Ovary (tissue), 9 donors: ENCODE results near the gene LYPD8. TPM values are rescaled to one million over a fixed set of nuclear protein-coding genes. Genes with fewer than 3 reads are reported as not detected.

Source experiments
- DNase-seq, 5 donors: peaks; one replicate each; pipeline ENCODE4 v3.0.0-alpha.2; 2019 to 2020
- H3K27ac ChIP-seq, 2 donors: fragments of 200-600 bp; one replicate each; pipeline versions ENCODE4 v1.5.1 to v1.8.0; 2019 to 2022
- H3K27me3 ChIP-seq: fragments of 200-600 bp; one replicate; pipeline ENCODE4 v1.8.0; 2022
- H3K36me3 ChIP-seq: fragments of 200-600 bp; sonication (generic); one replicate; pipeline ENCODE4 v1.5.1; 2019
- H3K4me1 ChIP-seq: one replicate; pipeline ENCODE4 v1.8.1; 2013; ENCODE audit warnings: mild to moderate bottlenecking, moderate library complexity; ENCODE audit not compliant: insufficient read depth
- H3K4me3 ChIP-seq: fragments of 200-600 bp; sonication (generic); one replicate; pipeline ENCODE4 v1.5.1; 2017
- H3K9me3 ChIP-seq, 2 donors: fragments of 200-600 bp in 1 of 2; sonication (generic) in 1 of 2; one replicate each; pipeline versions ENCODE4 v1.5.1 to v1.8.1; 2013 to 2019; ENCODE audit warnings: mild to moderate bottlenecking in 1 of 2, moderate library complexity in 1 of 2
- CTCF ChIP-seq, 3 donors: fragments of 450-650 bp in 2 of 3; fragments of 200-600 bp in 1 of 3; IDR thresholded peaks; one replicate each; pipeline versions ENCODE4 v1.5.1 to v1.8.0; 2016 to 2022; ENCODE audit warnings: antibody characterized with exemption in 3 of 3, mild to moderate bottlenecking in 1 of 3
- EP300 ChIP-seq: sonication (generic); formaldehyde crosslinking; IDR thresholded peaks from one replicate; pipeline ENCODE4 v1.6.1; 2017; ENCODE audit warnings: antibody characterized with exemption
- POLR2A ChIP-seq: fragments of 450-650 bp; IDR thresholded peaks from one replicate; pipeline ENCODE4 v1.6.1; 2017; ENCODE audit warnings: antibody characterized with exemption, mild to moderate bottlenecking, moderate library complexity
- WGBS, 3 donors: extraction: QIAGEN DNeasy Blood & Tissue Kit in 1 of 3; methylation state at CpG; one replicate each; pipeline versions ENCODE4 v1.1.5 to v1.1.7; 2013 to 2017; 5-methylcytosine and 5-hydroxymethylcytosine counted together
- intact Hi-C, 4 donors: fragments of 100-400 bp; cut with DNase I; formaldehyde crosslinking; loops; one replicate each; pipeline versions ENCODE4 v1.11.0 to v1.15.1; 2022 to 2023
- polyA plus RNA-seq, 2 donors: library from polyadenylated mRNA; stranded (reverse); fragments of 200-250 nt in 1 of 2; fragments of 350-450 nt in 1 of 2; fragmentation: Illumina TruSeq in 1 of 2; extraction: RNeasy Lipid Tissue Mini Kit (QIAGEN cat#74804) in 1 of 2; gene quantifications; one replicate each; pipeline ENCODE4 v1.2.3, GENCODE V29; 2013 to 2014
- total RNA-seq, 7 donors: library from RNA; depleted of rRNA in 2 of 7; stranded (reverse); fragments of >200 nt in 2 of 7; fragmentation: NEBNext Ultra II Directional in 3 of 7; extraction: Animal tissue kit (Norgen Biotek cat#: 25700) in 3 of 7; gene quantifications; one replicate each; pipeline versions ENCODE4 v1.1.0 to v1.2.4, GENCODE V29; 2016 to 2023
- donor health status: DM: no; HTN: no; CAD: no; lungs with moderate emphysema.
- donor health status: DM: no; HTN: no; CAD: no.
- donor health status: Bipolar disorder and iron deficiency.
- donor health status: DM: yes; HTN: yes; CAD: no.
- donor health status: DM: no; HTN: no; CAD: no.
- donor health status: DM: yes; HTN: yes; CAD: no.

The LYPD8 gene
- total and polyA plus RNA-seq, 9 donors, result 0.24 TPM; not detected in 8

GRCh38 chr1:248751142-248751541 is 4.4 kb downstream of the LYPD8 start:
- no peak for DNase-seq
- TF ChIP-seq EP300 (no peak), POLR2A (no peak), CTCF (IDR thresholded peaks at IDR 0.05) (no peak)
- H3K4me3 ChIP-seq, result no peak overlapping the region
- H3K9me3 ChIP-seq, result no peaks in the 10 kb centered on the region
- WGBS, 3 donors, result 47 to 66% (median 57%) methylated on average over 5 of the region's 5 CpGs
- H3K27ac ChIP-seq, result no peak overlapping the region
- intact Hi-C loops, result no loop called here
- H3K36me3 ChIP-seq, result no peaks in the 10 kb centered on the region
- no peaks in the 10 kb centered on the region for H3K27me3 ChIP-seq
- no peaks in the 10 kb centered on the region for H3K4me1 ChIP-seq

DNA sequence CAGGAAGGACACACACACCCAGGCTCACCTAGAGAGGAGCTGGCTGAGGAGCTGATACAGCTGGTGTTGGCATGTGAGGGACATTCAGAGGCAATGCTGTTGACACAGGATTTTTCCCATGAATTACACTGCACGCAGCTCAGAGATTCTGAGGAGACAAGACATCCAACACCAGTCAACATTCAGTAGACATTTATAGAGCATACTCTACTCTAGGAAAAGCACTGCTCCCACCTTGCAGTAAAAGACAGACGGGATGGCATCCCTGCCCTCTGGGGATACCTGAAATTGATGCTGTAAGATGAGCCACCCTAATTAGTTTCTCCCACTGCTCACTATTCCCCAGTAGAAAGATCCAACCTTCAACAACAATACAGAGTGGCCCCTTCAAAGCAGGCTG is 5.1 kb downstream of the LYPD8 start:
- H3K9me3 ChIP-seq, result no peaks in the 10 kb centered on the region
- TF ChIP-seq POLR2A, result no peak
- TF ChIP-seq EP300, result no peak
- no peak for TF ChIP-seq CTCF (IDR thresholded peaks at IDR 0.05)
- no peak overlapping the region for H3K4me3 ChIP-seq
- H3K36me3 ChIP-seq, result no peaks in the 10 kb centered on the region
- H3K4me1 ChIP-seq, result no peaks in the 10 kb centered on the region
- H3K27ac ChIP-seq, result no peak overlapping the region
- no peaks in the 10 kb centered on the region for H3K27me3 ChIP-seq
- WGBS, 3 donors, result 68 to 77% (median 71%) methylated on average over 2 of the region's 2 CpGs
- intact Hi-C loops, result no loop called here
- DNase-seq, result no peak

GRCh38 chr1:248748211-248748610 is 7.3 kb downstream of the LYPD8 start:
- TF ChIP-seq EP300, result no peak
- TF ChIP-seq CTCF (IDR thresholded peaks at IDR 0.05), result no peak
- no peak for TF ChIP-seq POLR2A
- 86 to 91% (median 88%) methylated on average over 4 to 9 of the region's 10 CpGs for WGBS, 3 donors

DNA sequence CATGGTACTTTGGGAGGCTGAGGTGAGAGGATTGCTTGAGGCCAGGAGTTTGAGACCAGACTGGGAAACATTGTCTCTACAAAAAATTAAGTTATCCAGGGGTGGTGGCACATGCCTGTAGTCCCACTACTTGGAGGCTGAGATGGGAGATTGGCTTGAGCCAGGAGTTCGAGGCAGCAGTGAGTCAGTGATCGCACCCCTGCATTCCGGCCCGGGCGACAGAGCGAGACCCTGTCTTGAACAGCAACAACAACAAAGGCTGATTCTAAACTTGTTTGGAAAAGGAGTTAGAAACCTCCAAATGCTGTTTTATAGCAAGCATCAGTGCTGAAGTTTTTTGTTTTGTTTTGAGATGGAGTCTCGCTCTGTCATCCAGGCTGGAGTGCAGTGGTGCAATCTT is 14.7 kb downstream of the LYPD8 start:
- Histone ChIP-seq H3K4me1 (no peaks in the 10 kb centered on the region), H3K27ac (no peak overlapping the region), H3K36me3 (no peaks in the 10 kb centered on the region), H3K4me3 (no peak overlapping the region), H3K27me3 (no peaks in the 10 kb centered on the region), H3K9me3 (no peaks in the 10 kb centered on the region)
- DNase-seq, result no peak
- intact Hi-C loops, result no loop called here
- 85 to 91% (median 90%) methylated on average over 7 of the region's 7 CpGs for WGBS, 3 donors
- TF ChIP-seq EP300 (no peak), CTCF (IDR thresholded peaks at IDR 0.05) (no peak)

More at GRCh38 chr1:248748211-248748610, 7.3 kb downstream of the LYPD8 start:
- Histone ChIP-seq H3K27ac (no peak overlapping the region), H3K27me3 (no peaks in the 10 kb centered on the region), H3K36me3 (no peaks in the 10 kb centered on the region), H3K4me1 (no peaks in the 10 kb centered on the region), H3K9me3 (no peaks in the 10 kb centered on the region), H3K4me3 (no peak overlapping the region)
- intact Hi-C loops, result no loop called here
- DNase-seq, result no peak
